H1 (cell line): ENCODE data around the gene TANC1. TPM values are rescaled to one million over a fixed set of nuclear protein-coding genes. Genes with fewer than 3 reads are reported as not detected.

Experiments
- CTCF ChIA-PET: fragments of 300-600 bp; sonication (Branson Sonifier 250); formaldehyde crosslinking; loops from one replicate; lab custom pipeline; 2021; ENCODE audit not compliant: partially characterized antibody; lab: Charles Lee
- POLR2A ChIA-PET: fragments of 300-600 bp; sonication (Branson Sonifier 250); formaldehyde crosslinking; loops from one replicate; lab custom pipeline; 2021; ENCODE audit warnings: inconsistent platforms; ENCODE audit not compliant: partially characterized antibody; lab: Charles Lee
- DNase-seq, 2 experiments: peaks; one replicate each; pipeline versions ENCODE4 v3.0.0 to v3.0.0-alpha.2; 2010 to 2022; ENCODE audit warnings: low spot score in 2 of 2, low read depth in 1 of 2, mixed read lengths in 1 of 2
- FAIRE-seq: peaks from 2 replicates; lab custom pipeline; 2011; peaks lifted over from hg19 to GRCh38; lab: Jason Lieb, UNC
- H2AFZ ChIP-seq: 2 replicates; pipeline ENCODE4 v1.8.1; 2012; ENCODE audit warnings: low read length, inconsistent platforms
- H2AK5ac ChIP-seq: 2 replicates; pipeline ENCODE4 v1.6.1; 2013; ENCODE audit warnings: low read depth, low read length
- H2BK120ac ChIP-seq: replicated peaks from 2 replicates; pipeline ENCODE3; 2013; ENCODE audit warnings: low read depth, low read length, inconsistent platforms
- H2BK12ac ChIP-seq: 2 replicates; pipeline ENCODE4 v1.6.1; 2013; ENCODE audit warnings: low read depth, low read length
- H2BK15ac ChIP-seq: 2 replicates; pipeline ENCODE4 v1.6.1; 2013; ENCODE audit warnings: low read length
- H2BK20ac ChIP-seq: 2 replicates; pipeline ENCODE4 v1.6.1; 2013; ENCODE audit warnings: low read length
- H2BK5ac ChIP-seq: 2 replicates; pipeline ENCODE4 v1.6.1; 2013; ENCODE audit warnings: low read depth, low read length
- H3K14ac ChIP-seq: 2 replicates; pipeline ENCODE4 v1.6.1; 2013; ENCODE audit warnings: inconsistent platforms; ENCODE audit not compliant: insufficient read length
- H3K18ac ChIP-seq: 2 replicates; pipeline ENCODE4 v1.6.1; 2013; ENCODE audit warnings: low read length; ENCODE audit errors: extremely low read depth
- H3K23ac ChIP-seq: 2 replicates; pipeline ENCODE4 v1.6.1; 2013; ENCODE audit warnings: inconsistent platforms; ENCODE audit not compliant: insufficient read length
- H3K23me2 ChIP-seq: 2 replicates; pipeline ENCODE4 v1.6.1; 2013; ENCODE audit warnings: low read depth, low read length
- H3K27ac ChIP-seq: 2 replicates; pipeline ENCODE4 v1.6.1; 2011; ENCODE audit warnings: low read depth, low read length, inconsistent platforms
- H3K27me3 ChIP-seq, 4 experiments: replicated peaks in 1 of 4; 1 replicate in 1 of 4; 2 replicates in 3 of 4; pipeline versions ENCODE4 v1.6.1 to v1.8.1; 2011 to 2013; ENCODE audit warnings: low read length in 3 of 4, mild to moderate bottlenecking in 3 of 4, inconsistent platforms in 2 of 4, mixed read lengths in 2 of 4, moderate library complexity in 1 of 4; ENCODE audit not compliant: control insufficient read depth in 3 of 4, insufficient read depth in 3 of 4; ENCODE audit errors: extremely low read depth in 1 of 4
- H3K36me3 ChIP-seq, 4 experiments: 2 replicates each; pipeline versions ENCODE4 v1.6.1 to v1.8.1; 2011 to 2013; ENCODE audit warnings: mild to moderate bottlenecking in 4 of 4, low read length in 3 of 4, moderate library complexity in 2 of 4, control low read depth in 1 of 4, inconsistent platforms in 1 of 4; ENCODE audit not compliant: insufficient read depth in 4 of 4, control insufficient read depth in 2 of 4
- H3K4ac ChIP-seq: replicated peaks from 2 replicates; pipeline ENCODE3; 2013; ENCODE audit warnings: low read length, low read depth, mixed read lengths, inconsistent platforms; ENCODE audit not compliant: insufficient read length
- H3K4me1 ChIP-seq, 4 experiments: replicated peaks in 1 of 4; 1 replicate in 1 of 4; 2 replicates in 3 of 4; pipeline versions ENCODE4 v1.6.1 to v1.8.1; 2011 to 2013; ENCODE audit warnings: low read length in 3 of 4, inconsistent platforms in 2 of 4, mixed read lengths in 1 of 4; ENCODE audit not compliant: insufficient read depth in 4 of 4, control insufficient read depth in 3 of 4
- H3K4me2 ChIP-seq, 2 experiments: 2 replicates each; pipeline versions ENCODE4 v1.6.1 to v1.8.1; 2011 to 2013; ENCODE audit warnings: low read depth in 2 of 2, low read length in 2 of 2, control low read depth in 1 of 2, inconsistent platforms in 1 of 2, mild to moderate bottlenecking in 1 of 2; ENCODE audit not compliant: insufficient read depth in 1 of 2
- H3K4me3 ChIP-seq, 4 experiments: fragments of 200-600, 300-600 bp in 1 of 4; sonication (generic), shearing (Covaris generic), sonication (Bioruptor Twin) in 1 of 4; 2 replicates each; pipeline versions ENCODE4 v1.5.1 to v1.8.1; 2011 to 2016; ENCODE audit warnings: low read length in 4 of 4, low read depth in 3 of 4, control low read depth in 2 of 4, inconsistent platforms in 2 of 4, mild to moderate bottlenecking in 2 of 4, mixed read lengths in 1 of 4, moderate library complexity in 1 of 4; ENCODE audit not compliant: insufficient read depth in 2 of 4; ENCODE audit errors: extremely low read depth in 1 of 4
- H3K56ac ChIP-seq: replicated peaks from 2 replicates; pipeline ENCODE3; 2013; ENCODE audit warnings: low read depth, mild to moderate bottlenecking, mixed read lengths, low read length, inconsistent platforms; ENCODE audit not compliant: insufficient read length
- H3K79me1 ChIP-seq: 2 replicates; pipeline ENCODE4 v1.6.1; 2013; ENCODE audit warnings: low read depth, low read length, control low read depth
- H3K79me2 ChIP-seq, 2 experiments: 2 replicates each; pipeline versions ENCODE4 v1.6.1 to v1.8.1; 2012 to 2013; ENCODE audit warnings: low read length in 2 of 2, mild to moderate bottlenecking in 2 of 2, inconsistent platforms in 1 of 2; ENCODE audit not compliant: insufficient read depth in 2 of 2, control insufficient read depth in 1 of 2
- H3K9ac ChIP-seq, 4 experiments: replicated peaks in 1 of 4; 1 replicate in 1 of 4; 2 replicates in 3 of 4; pipeline versions ENCODE4 v1.6.1 to v1.8.1; 2011 to 2013; ENCODE audit warnings: low read depth in 3 of 4, low read length in 3 of 4, control low read depth in 2 of 4, mild to moderate bottlenecking in 2 of 4, moderate library complexity in 2 of 4, inconsistent platforms in 1 of 4; ENCODE audit errors: extremely low read depth in 1 of 4
- H3K9me3 ChIP-seq, 2 experiments: 2 replicates each; pipeline versions ENCODE4 v1.6.1 to v1.8.1; 2012 to 2013; ENCODE audit warnings: mild to moderate bottlenecking in 2 of 2, moderate library complexity in 2 of 2, control low read depth in 1 of 2, inconsistent platforms in 1 of 2, low read depth in 1 of 2, low read length in 1 of 2, mixed read lengths in 1 of 2; ENCODE audit not compliant: insufficient read depth in 2 of 2
- H4K20me1 ChIP-seq, 2 experiments: replicated peaks in 1 of 2; 2 replicates each; pipeline versions ENCODE3 to v1.8.1; 2011 to 2013; ENCODE audit warnings: inconsistent platforms in 2 of 2, low read length in 2 of 2, mild to moderate bottlenecking in 1 of 2; ENCODE audit not compliant: insufficient read depth in 2 of 2, control insufficient read depth in 1 of 2
- H4K5ac ChIP-seq: 2 replicates; pipeline ENCODE4 v1.6.1; 2013; ENCODE audit warnings: low read length, low read depth, mixed read lengths, inconsistent platforms; ENCODE audit not compliant: insufficient read length
- H4K8ac ChIP-seq: 2 replicates; pipeline ENCODE4 v1.8.0; 2013; ENCODE audit warnings: mild to moderate bottlenecking, moderate library complexity, low read length, inconsistent platforms; ENCODE audit not compliant: insufficient read depth; ENCODE audit errors: extremely low read depth
- H4K91ac ChIP-seq: replicated peaks from 2 replicates; pipeline ENCODE3; 2013; ENCODE audit warnings: low read length, mixed read lengths, inconsistent platforms; ENCODE audit not compliant: insufficient read length
- GABPA ChIP-seq: IDR thresholded peaks from 2 replicates; pipeline ENCODE4 v1.6.1; 2011; ENCODE audit warnings: mild to moderate bottlenecking, low read length, moderate library complexity, borderline replicate concordance; ENCODE audit not compliant: insufficient read depth
- RAD21 ChIP-seq, 2 experiments: IDR thresholded peaks in 1 of 2; conservative IDR thresholded peaks in 1 of 2; 2 replicates each; pipeline ENCODE4 v1.6.1; 2011; ENCODE audit warnings: low read depth in 2 of 2, low read length in 2 of 2, improper control_type of control experiment in 1 of 2, inconsistent platforms in 1 of 2, mild to moderate bottlenecking in 1 of 2, moderate library complexity in 1 of 2
- WGBS, 2 experiments: shearing (Covaris generic) in 1 of 2; methylation state at CpG; one replicate each; pipeline versions ENCODE4 v1.1.6 to v1.1.7; 2013 to 2015; ENCODE audit warnings: low lambda C conversion rate in 2 of 2, mixed read lengths in 2 of 2, inconsistent platforms in 1 of 2, low coverage in 1 of 2, missing lambda C conversion rate in 1 of 2; ENCODE audit not compliant: insufficient replicate concordance in 2 of 2, insufficient coverage in 1 of 2, insufficient read length in 1 of 2; ENCODE audit errors: extremely low coverage in 1 of 2, missing lambda C conversion rate in 1 of 2; 5-methylcytosine and 5-hydroxymethylcytosine counted together
- polyA plus RNA-seq, 7 experiments: library from polyadenylated mRNA; depleted of rRNA in 3 of 7; stranded (reverse) in 5 of 7; unstranded in 2 of 7; fragments of >200 nt in 5 of 7; fragments of 200-250 nt in 2 of 7; gene quantifications; 1 replicate in 5 of 7; 2 replicates in 1 of 7; 4 replicates in 1 of 7; pipeline versions ENCODE4 v1.2.1 to v1.2.3, GENCODE V29; 2011 to 2013; ENCODE audit warnings: missing spikeins in 2 of 7, mixed read lengths in 2 of 7
- total RNA-seq: library from RNA; stranded (reverse); fragmentation: NEBNext Ultra II Directional; extraction: Animal tissue kit (Norgen Biotek cat#: 25700); gene quantifications from 2 replicates; pipeline ENCODE4 v1.2.1, GENCODE V29; 2021

TANC1 gene
- total and polyA plus RNA-seq, 2 of the 8 experiments (the other 6 are each of a cell fraction or from before 2014, with no cell fraction given), result 4.1 to 7.6 TPM

DNA sequence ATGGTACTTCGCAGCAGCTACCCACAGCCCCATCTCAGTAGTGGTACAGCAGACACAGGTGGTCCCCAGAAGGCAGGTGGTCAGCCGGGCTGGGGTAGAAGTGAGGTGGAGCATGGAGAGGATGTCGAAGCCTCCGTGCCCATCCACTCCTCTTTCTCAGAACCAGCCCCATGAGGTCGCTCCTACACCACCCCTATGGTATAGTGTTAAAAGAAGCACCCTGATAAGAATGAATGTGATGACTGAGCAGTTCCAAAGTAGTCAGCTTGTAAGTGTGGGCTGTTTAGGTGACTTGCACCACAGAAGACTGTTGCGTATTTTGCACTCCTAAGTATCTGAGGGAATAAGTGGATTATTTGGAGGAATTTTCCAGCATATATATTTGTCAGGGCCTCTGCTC, 206.7 kb downstream of the TANC1 start:
- Histone ChIP-seq H3K27me3 (no peaks in the 10 kb centered on the region), H3K4me2 (no peak overlapping the region), H3K4me3 (no peak overlapping the region), H3K23me2 (no peaks in the 10 kb centered on the region), H2AK5ac (no peak overlapping the region), H4K5ac (no peak overlapping the region), H4K8ac (no peak overlapping the region), H3K14ac (no peak overlapping the region), H3K4me1 (no peaks in the 10 kb centered on the region), H4K20me1 (no peaks in the 10 kb centered on the region), H3K27ac (no peak overlapping the region)
- FAIRE-seq, result no peak
- peak in 1 of 2 experiments; percentile 9; a peak in 1 of 4 replicates for TF ChIP-seq RAD21 (IDR thresholded peaks at IDR 0.05 in 1 of 2, conservative IDR thresholded peaks at IDR 0.05 in 1 of 2; ENCODE audit: low read depth in 2 of 2, low read length in 2 of 2)
- no peak for TF ChIP-seq GABPA
- TF ChIP-seq, all 59 proteins: peak for 1
- no peak for DNase-seq
- Histone ChIP-seq H3K18ac (no peak overlapping the region), H3K9me3 (no peaks in the 10 kb centered on the region), H4K91ac (no peak overlapping the region), H2AFZ (no peak overlapping the region), H2BK5ac (no peak overlapping the region; the same call in 1 of the 2 replicates), H2BK120ac (no peak overlapping the region), H3K36me3 (no peaks in the 10 kb centered on the region), H3K23ac (no peak overlapping the region), H3K9ac (no peak overlapping the region), H2BK20ac (no peak overlapping the region), H3K79me1 (no peaks in the 10 kb centered on the region), H3K79me2 (no peaks in the 10 kb centered on the region), H3K4ac (no peak overlapping the region), H2BK15ac (no peak overlapping the region), H3K56ac (no peak overlapping the region), H2BK12ac (no peak overlapping the region)
- WGBS, 2 experiments, result 74% methylated on average over 6 of the region's 6 CpGs; no CpG with 5 or more reads in 1 of the 2 experiments
- POLR2A ChIA-PET, result no interaction called here
- CTCF ChIA-PET, result interaction anchor here (0.9 to 1.4 kb wide), 7 partner anchors 10 to 306 kb away, joined by 3 to 7 read pairs (median 3); no protein-coding TSS in a partner anchor
